Measurements from ENCODE around the gene COL8A1. TPM values are rescaled to one million over a fixed set of nuclear protein-coding genes. Genes with fewer than 3 reads are reported as not detected.

The COL8A1 gene
- total RNA-seq, 1 donor from 2014 or later = 3,403 TPM

- H3K9me3 Mint-ChIP-seq (ENCODE audit: unreplicated experiment) = no peaks in the 10 kb centered on the region
- no peaks in the 10 kb centered on the region for H3K27me3 Mint-ChIP-seq (ENCODE audit: unreplicated experiment)
- no peak for TF ChIP-seq CTCF (IDR thresholded peaks at IDR 0.05)
- peak overlapping the region; percentile 86 for H3K27ac Mint-ChIP-seq (ENCODE audit: unreplicated experiment)
- peaks cover 77% of the 10 kb centered on the region for H3K36me3 Mint-ChIP-seq (ENCODE audit: unreplicated experiment)
- DNase-seq (ENCODE audit: extremely low spot score, unreplicated experiment) = no peak
- H3K4me1 Mint-ChIP-seq (ENCODE audit: unreplicated experiment) = peaks cover 92% of the 10 kb centered on the region
- peak overlapping the region; percentile 27 for H3K4me3 Mint-ChIP-seq (ENCODE audit: unreplicated experiment)
Measured at GRCh38 chr3:99665017-99665416, 26.6 kb downstream of the COL8A1 start.

- no peak for TF ChIP-seq CTCF (IDR thresholded peaks at IDR 0.05)
- Mint-ChIP-seq H3K9me3 (ENCODE audit: unreplicated experiment) (no peaks in the 10 kb centered on the region), H3K27me3 (ENCODE audit: unreplicated experiment) (no peaks in the 10 kb centered on the region), H3K36me3 (ENCODE audit: unreplicated experiment) (peaks cover 76% of the 10 kb centered on the region), H3K4me3 (ENCODE audit: unreplicated experiment) (peak overlapping the region; percentile 16), H3K4me1 (ENCODE audit: unreplicated experiment) (peaks cover 90% of the 10 kb centered on the region), H3K27ac (ENCODE audit: unreplicated experiment) (peak overlapping the region; percentile 86)
- DNase-seq (ENCODE audit: extremely low spot score, unreplicated experiment) = no peak
Measured at GRCh38 chr3:99666201-99666600, 27.8 kb downstream of the COL8A1 start.

- H3K4me1 Mint-ChIP-seq (ENCODE audit: unreplicated experiment) = peaks cover 90% of the 10 kb centered on the region
- H3K4me3 Mint-ChIP-seq (ENCODE audit: unreplicated experiment) = peak overlapping the region; percentile 27
- no peaks in the 10 kb centered on the region for H3K9me3 Mint-ChIP-seq (ENCODE audit: unreplicated experiment)
- peaks cover 76% of the 10 kb centered on the region for H3K36me3 Mint-ChIP-seq (ENCODE audit: unreplicated experiment)
- H3K27ac Mint-ChIP-seq (ENCODE audit: unreplicated experiment) = peak overlapping the region; percentile 86
- no peak for DNase-seq (ENCODE audit: extremely low spot score, unreplicated experiment)
- no peak for TF ChIP-seq CTCF (IDR thresholded peaks at IDR 0.05)
- no peaks in the 10 kb centered on the region for H3K27me3 Mint-ChIP-seq (ENCODE audit: unreplicated experiment)
Measured at GRCh38 chr3:99668044-99668443, 29.6 kb downstream of the COL8A1 start.

GRCh38 chr3:99669879-99670555 is 31.6 kb downstream of the COL8A1 start:
- H3K9me3 Mint-ChIP-seq (ENCODE audit: unreplicated experiment) = no peaks in the 10 kb centered on the region
- peak overlapping the region; percentile 45 for H3K4me3 Mint-ChIP-seq (ENCODE audit: unreplicated experiment)
- H3K4me1 Mint-ChIP-seq (ENCODE audit: unreplicated experiment) = peaks cover 91% of the 10 kb centered on the region
- H3K36me3 Mint-ChIP-seq (ENCODE audit: unreplicated experiment) = peaks cover 80% of the 10 kb centered on the region
- H3K27me3 Mint-ChIP-seq (ENCODE audit: unreplicated experiment) = no peaks in the 10 kb centered on the region
- DNase-seq (ENCODE audit: extremely low spot score, unreplicated experiment) = no peak
- TF ChIP-seq CTCF (IDR thresholded peaks at IDR 0.05) = no peak
- peak overlapping the region; percentile 74 for H3K27ac Mint-ChIP-seq (ENCODE audit: unreplicated experiment)

GRCh38 chr3:99670556-99670950 is 32.2 kb downstream of the COL8A1 start:
- H3K27me3 Mint-ChIP-seq (ENCODE audit: unreplicated experiment) = no peaks in the 10 kb centered on the region
- H3K27ac Mint-ChIP-seq (ENCODE audit: unreplicated experiment) = peak overlapping the region; percentile 74
- H3K9me3 Mint-ChIP-seq (ENCODE audit: unreplicated experiment) = no peaks in the 10 kb centered on the region
- DNase-seq (ENCODE audit: extremely low spot score, unreplicated experiment) = no peak
- no peak for TF ChIP-seq CTCF (IDR thresholded peaks at IDR 0.05)
- peak overlapping the region; percentile 31 for H3K4me3 Mint-ChIP-seq (ENCODE audit: unreplicated experiment)
- H3K4me1 Mint-ChIP-seq (ENCODE audit: unreplicated experiment) = peaks cover 92% of the 10 kb centered on the region
- peaks cover 81% of the 10 kb centered on the region for H3K36me3 Mint-ChIP-seq (ENCODE audit: unreplicated experiment)
